ENCODE measurements around the gene MPHOSPH10.
"Not testable (repeated sequence)": the region's sequence is repeated elsewhere in the genome, so short reads cannot be mapped to it uniquely, and the experiment has no call there.

DNA sequence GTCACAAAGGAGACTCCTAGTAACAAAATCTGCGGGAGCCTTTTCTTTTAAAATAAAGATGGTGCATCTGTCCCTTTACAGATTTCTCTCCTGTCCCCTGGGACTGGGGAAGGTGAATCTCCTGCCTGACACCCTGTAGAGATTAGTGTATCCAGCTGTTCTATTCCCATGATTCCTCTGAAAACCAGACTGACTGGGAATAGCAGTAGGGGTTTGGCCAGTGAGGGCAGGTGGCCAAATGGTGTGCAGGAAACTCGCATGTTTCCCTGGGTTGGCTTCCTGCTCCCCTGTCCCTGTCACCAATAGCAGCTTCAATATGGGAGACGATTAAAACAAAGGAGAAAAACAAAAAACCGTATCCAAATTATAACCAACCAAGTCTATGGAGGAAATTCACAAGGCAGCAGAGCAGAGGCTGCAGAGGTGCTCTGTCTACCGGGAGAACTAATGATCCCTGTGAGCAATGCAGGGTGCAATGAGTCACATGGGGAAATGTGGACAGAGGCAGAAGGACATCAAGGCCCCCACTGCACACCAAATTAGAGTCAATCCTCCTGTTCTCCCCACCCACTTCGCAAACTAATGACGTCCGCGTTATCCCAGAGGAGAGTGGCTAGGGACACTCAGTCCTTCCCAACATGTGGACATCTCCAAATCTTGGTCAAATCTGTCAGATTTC lies 45.0 kb upstream of the MPHOSPH10 start:
- TF ChIP-seq, protein P1, sequence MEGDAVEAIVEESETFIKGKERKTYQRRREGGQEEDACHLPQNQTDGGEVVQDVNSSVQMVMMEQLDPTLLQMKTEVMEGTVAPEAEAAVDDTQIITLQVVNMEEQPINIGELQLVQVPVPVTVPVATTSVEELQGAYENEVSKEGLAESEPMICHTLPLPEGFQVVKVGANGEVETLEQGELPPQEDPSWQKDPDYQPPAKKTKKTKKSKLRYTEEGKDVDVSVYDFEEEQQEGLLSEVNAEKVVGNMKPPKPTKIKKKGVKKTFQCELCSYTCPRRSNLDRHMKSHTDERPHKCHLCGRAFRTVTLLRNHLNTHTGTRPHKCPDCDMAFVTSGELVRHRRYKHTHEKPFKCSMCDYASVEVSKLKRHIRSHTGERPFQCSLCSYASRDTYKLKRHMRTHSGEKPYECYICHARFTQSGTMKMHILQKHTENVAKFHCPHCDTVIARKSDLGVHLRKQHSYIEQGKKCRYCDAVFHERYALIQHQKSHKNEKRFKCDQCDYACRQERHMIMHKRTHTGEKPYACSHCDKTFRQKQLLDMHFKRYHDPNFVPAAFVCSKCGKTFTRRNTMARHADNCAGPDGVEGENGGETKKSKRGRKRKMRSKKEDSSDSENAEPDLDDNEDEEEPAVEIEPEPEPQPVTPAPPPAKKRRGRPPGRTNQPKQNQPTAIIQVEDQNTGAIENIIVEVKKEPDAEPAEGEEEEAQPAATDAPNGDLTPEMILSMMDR (IDR thresholded peaks at IDR 0.05; ENCODE audit: extremely low read depth in 1 of 2, insufficient read depth in 1 of 2, low read depth in 1 of 2, low read length in 2 of 2): not testable (repeated sequence)
- not testable (repeated sequence) for TF ChIP-seq POLR2A (IDR thresholded peaks at IDR 0.05; ENCODE audit: low read depth, low read length); GATA2 (IDR thresholded peaks at IDR 0.05; ENCODE audit: insufficient read depth, insufficient read length, low read depth, low read length); POLR2AphosphoS5 (IDR thresholded peaks at IDR 0.05; ENCODE audit: insufficient read depth, low read depth, low read length); EZH2 (IDR thresholded peaks at IDR 0.05; ENCODE audit: borderline replicate concordance, low read depth, low read length, severe bottlenecking)
- TF ChIP-seq, protein P2, sequence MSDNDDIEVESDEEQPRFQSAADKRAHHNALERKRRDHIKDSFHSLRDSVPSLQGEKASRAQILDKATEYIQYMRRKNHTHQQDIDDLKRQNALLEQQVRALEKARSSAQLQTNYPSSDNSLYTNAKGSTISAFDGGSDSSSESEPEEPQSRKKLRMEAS (IDR thresholded peaks at IDR 0.05; ENCODE audit: insufficient read depth, insufficient read length): not testable (repeated sequence)

All from endothelial cell of umbilical vein (primary cell).